Measurements from ENCODE around the gene OR52A5. TPM values are rescaled to one million over a fixed set of nuclear protein-coding genes. Genes with fewer than 3 reads are reported as not detected.

Gene OR52A5
- total and polyA plus RNA-seq, 2 donors: not detected

DNA sequence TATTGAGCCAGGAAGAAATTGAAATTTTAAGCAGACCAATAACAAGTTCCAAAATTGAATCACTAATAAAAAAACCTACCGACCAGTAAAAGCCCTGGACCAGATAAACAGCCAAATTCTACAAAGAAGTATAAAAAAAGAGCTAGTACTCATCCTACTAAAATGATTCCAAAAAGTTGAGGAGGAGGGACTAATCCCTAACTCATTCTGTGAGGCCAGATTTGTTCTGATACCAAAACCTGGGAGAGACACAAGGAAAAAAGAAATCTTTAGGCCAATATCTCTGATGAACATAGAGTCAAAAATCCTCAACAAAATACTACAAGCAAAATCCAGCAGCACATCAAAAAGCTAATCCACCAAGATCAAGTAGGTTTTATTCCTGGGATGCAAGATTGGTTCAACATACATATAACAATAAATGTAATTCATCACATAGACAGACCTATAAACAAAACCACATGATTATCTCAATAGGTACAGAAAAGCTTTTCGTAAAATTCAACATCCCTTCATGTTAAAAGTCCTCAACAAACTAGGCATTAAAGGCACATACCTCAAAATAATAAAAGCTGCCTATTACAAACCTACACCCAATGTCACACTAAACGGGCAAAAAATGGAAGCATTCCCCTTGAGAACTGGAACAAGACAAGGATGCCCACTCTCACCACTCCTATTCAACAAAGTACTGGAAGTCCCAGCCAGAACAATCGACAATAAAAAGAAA, 13.1 kb downstream of the OR52A5 start:
- Histone ChIP-seq H3K9me3 (ENCODE audit: control insufficient read depth in 2 of 2, insufficient read depth in 1 of 2, low read length in 1 of 2) (no peaks in the 10 kb centered on the region), H3K36me3 (ENCODE audit: control insufficient read depth in 2 of 2, insufficient read depth in 2 of 2, low read length in 1 of 2) (no peaks in the 10 kb centered on the region), H3K27me3 (ENCODE audit: control insufficient read depth in 2 of 2, insufficient read depth in 1 of 2, low read length in 1 of 2) (no peaks in the 10 kb centered on the region), H3K4me3 (ENCODE audit: low read length in 2 of 2) (no peak overlapping the region), H3K4me1 (ENCODE audit: control insufficient read depth in 2 of 2, insufficient read depth in 2 of 2, low read length in 2 of 2) (no peaks in the 10 kb centered on the region), H3K27ac (ENCODE audit: low read depth in 1 of 2, low read length in 1 of 2) (no peak overlapping the region)
- no peak for DNase-seq (ENCODE audit: low read depth in 6 of 9, low spot score in 9 of 9)
- WGBS: 85% methylated on average over 4 of the region's 4 CpGs

DNA sequence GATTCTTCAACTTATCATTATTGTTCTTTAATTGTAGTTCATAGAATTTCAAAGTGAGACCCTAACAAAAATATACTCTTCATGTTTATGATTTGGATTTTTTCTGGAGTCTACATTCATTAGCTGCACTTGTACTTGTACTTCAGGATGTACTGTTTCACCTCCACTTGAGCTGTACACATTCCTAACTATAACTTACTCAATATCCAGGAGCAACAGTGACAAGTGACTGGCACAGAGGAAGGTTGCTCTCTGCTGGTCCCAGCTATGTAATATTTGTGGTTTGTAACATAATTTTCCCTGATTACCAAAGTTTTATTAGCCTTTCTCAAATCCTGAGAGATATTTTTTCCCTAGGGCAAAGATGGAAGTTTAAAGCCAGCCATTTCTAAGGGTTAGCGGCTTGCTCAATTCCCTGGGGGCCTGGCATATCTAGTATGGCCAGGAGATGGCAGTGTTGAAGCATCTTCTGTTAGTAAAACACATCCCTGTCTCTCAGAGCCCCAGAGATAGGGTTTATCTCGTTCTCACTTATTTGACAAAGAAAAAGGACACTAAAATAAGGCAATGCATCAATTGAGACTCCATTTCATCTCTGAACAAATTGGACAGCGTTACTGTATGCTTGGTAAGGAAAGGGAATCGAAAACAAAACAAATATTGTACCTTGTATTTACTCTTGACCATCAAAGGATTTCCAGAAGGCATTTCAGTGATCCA, 14.2 kb downstream of the OR52A5 start:
- DNase-seq (ENCODE audit: low read depth in 6 of 9, low spot score in 9 of 9): peak; percentile 1 to 56 (median 13)
- Histone ChIP-seq H3K27me3 (ENCODE audit: control insufficient read depth in 2 of 2, insufficient read depth in 1 of 2, low read length in 1 of 2) (no peaks in the 10 kb centered on the region), H3K9me3 (ENCODE audit: control insufficient read depth in 2 of 2, insufficient read depth in 1 of 2, low read length in 1 of 2) (no peaks in the 10 kb centered on the region), H3K4me3 (ENCODE audit: low read length in 2 of 2) (no peak overlapping the region), H3K27ac (ENCODE audit: low read depth in 1 of 2, low read length in 1 of 2) (no peak overlapping the region), H3K4me1 (ENCODE audit: control insufficient read depth in 2 of 2, insufficient read depth in 2 of 2, low read length in 2 of 2) (no peaks in the 10 kb centered on the region), H3K36me3 (ENCODE audit: control insufficient read depth in 2 of 2, insufficient read depth in 2 of 2, low read length in 1 of 2) (no peaks in the 10 kb centered on the region)
- WGBS: 16% methylated on average over 4 of the region's 4 CpGs

DNA sequence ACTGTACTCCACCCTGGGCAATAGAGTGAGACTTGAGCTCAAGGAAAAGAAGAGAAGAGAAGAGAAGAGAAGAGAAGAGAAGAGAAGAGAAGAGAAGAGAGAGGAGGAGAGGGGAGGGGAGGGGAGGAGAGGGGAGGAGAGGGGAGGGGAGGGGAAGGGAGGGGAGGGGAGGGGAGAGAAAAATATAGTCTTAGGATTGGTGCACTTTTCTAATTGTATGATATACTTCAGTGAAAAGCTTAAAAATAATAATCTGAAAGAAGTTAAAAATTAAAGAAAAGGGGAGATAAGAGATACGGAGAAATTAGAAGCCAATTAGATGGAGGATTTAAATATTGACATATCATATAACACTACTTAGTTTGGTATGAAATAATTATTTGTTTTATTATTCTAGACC, 19.3 kb downstream of the OR52A5 start:
- H3K36me3 ChIP-seq (ENCODE audit: control insufficient read depth in 2 of 2, insufficient read depth in 2 of 2, low read length in 1 of 2): no peaks in the 10 kb centered on the region
- whole genome bisulfite sequencing: 97% methylated on average over 1 of the region's 1 CpG
- H3K27me3 ChIP-seq (ENCODE audit: control insufficient read depth in 2 of 2, insufficient read depth in 1 of 2, low read length in 1 of 2): no peaks in the 10 kb centered on the region
- no peaks in the 10 kb centered on the region for H3K9me3 ChIP-seq (ENCODE audit: control insufficient read depth in 2 of 2, insufficient read depth in 1 of 2, low read length in 1 of 2)
- no peaks in the 10 kb centered on the region for H3K4me1 ChIP-seq (ENCODE audit: control insufficient read depth in 2 of 2, insufficient read depth in 2 of 2, low read length in 2 of 2)
- H3K4me3 ChIP-seq (ENCODE audit: low read length in 2 of 2): no peak overlapping the region
- H3K27ac ChIP-seq (ENCODE audit: low read depth in 1 of 2, low read length in 1 of 2): no peak overlapping the region
- no peak for DNase-seq (ENCODE audit: low read depth in 6 of 9, low spot score in 9 of 9)

DNA sequence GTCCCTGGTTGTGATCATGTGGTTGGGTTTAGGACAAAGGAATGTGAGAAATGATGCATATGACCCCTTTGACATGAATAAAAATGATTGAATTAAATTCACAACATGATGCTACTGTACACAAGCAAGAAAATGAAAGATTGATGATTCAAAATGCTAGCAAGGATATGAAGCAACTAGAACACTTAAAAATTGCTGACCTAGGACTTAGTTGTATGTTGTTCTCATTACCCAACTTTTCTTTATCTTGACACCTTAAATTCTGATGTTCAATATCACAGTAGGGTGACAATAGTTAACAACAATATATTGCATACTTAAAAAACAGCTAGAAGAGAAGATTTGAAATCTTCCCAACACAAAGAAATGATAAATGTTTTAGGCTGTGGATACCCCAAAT, 20.6 kb downstream of the OR52A5 start:
- Histone ChIP-seq H3K9me3 (ENCODE audit: control insufficient read depth in 2 of 2, insufficient read depth in 1 of 2, low read length in 1 of 2) (no peaks in the 10 kb centered on the region), H3K4me3 (ENCODE audit: low read length in 2 of 2) (no peak overlapping the region), H3K27me3 (ENCODE audit: control insufficient read depth in 2 of 2, insufficient read depth in 1 of 2, low read length in 1 of 2) (no peaks in the 10 kb centered on the region), H3K27ac (ENCODE audit: low read depth in 1 of 2, low read length in 1 of 2) (no peak overlapping the region), H3K36me3 (ENCODE audit: control insufficient read depth in 2 of 2, insufficient read depth in 2 of 2, low read length in 1 of 2) (no peaks in the 10 kb centered on the region), H3K4me1 (ENCODE audit: control insufficient read depth in 2 of 2, insufficient read depth in 2 of 2, low read length in 2 of 2) (no peaks in the 10 kb centered on the region)
- no peak for DNase-seq (ENCODE audit: low read depth in 6 of 9, low spot score in 9 of 9)

GRCh38 chr11:5115339-5115738, 22.8 kb downstream of the OR52A5 start:
- 89% methylated on average over 3 of the region's 3 CpGs for WGBS
- no peak overlapping the region for H3K4me3 ChIP-seq (ENCODE audit: low read length in 2 of 2)
- H3K36me3 ChIP-seq (ENCODE audit: control insufficient read depth in 2 of 2, insufficient read depth in 2 of 2, low read length in 1 of 2): no peaks in the 10 kb centered on the region
- no peaks in the 10 kb centered on the region for H3K9me3 ChIP-seq (ENCODE audit: control insufficient read depth in 2 of 2, insufficient read depth in 1 of 2, low read length in 1 of 2)
- H3K27me3 ChIP-seq (ENCODE audit: control insufficient read depth in 2 of 2, insufficient read depth in 1 of 2, low read length in 1 of 2): no peaks in the 10 kb centered on the region
- no peaks in the 10 kb centered on the region for H3K4me1 ChIP-seq (ENCODE audit: control insufficient read depth in 2 of 2, insufficient read depth in 2 of 2, low read length in 2 of 2)
- no peak for DNase-seq (ENCODE audit: low read depth in 6 of 9, low spot score in 9 of 9)
- no peak overlapping the region for H3K27ac ChIP-seq (ENCODE audit: low read depth in 1 of 2, low read length in 1 of 2)

DNA sequence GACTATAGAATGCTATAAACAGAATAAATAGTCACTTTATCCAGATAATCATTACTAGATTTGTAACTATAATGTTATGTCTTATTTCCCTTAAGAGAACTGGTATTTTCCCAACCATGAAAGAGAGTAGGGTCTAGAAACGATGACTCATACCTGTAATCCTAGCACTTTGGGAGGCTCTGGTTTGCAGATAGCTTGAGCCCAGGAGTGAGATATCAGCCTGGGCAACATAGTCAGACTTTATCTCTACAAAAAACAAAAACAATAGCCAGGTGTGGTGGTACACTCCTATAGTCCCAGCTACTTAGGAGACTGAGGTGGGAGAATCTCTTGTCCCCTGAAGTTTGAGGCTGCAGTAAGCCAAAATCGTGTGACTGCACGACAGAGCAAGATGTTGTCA, 30.9 kb downstream of the OR52A5 start:
- Histone ChIP-seq H3K9me3 (ENCODE audit: control insufficient read depth in 2 of 2, insufficient read depth in 1 of 2, low read length in 1 of 2) (no peaks in the 10 kb centered on the region), H3K36me3 (ENCODE audit: control insufficient read depth in 2 of 2, insufficient read depth in 2 of 2, low read length in 1 of 2) (no peaks in the 10 kb centered on the region), H3K4me3 (ENCODE audit: low read length in 2 of 2) (no peak overlapping the region), H3K27me3 (ENCODE audit: control insufficient read depth in 2 of 2, insufficient read depth in 1 of 2, low read length in 1 of 2) (no peaks in the 10 kb centered on the region), H3K4me1 (ENCODE audit: control insufficient read depth in 2 of 2, insufficient read depth in 2 of 2, low read length in 2 of 2) (no peaks in the 10 kb centered on the region), H3K27ac (ENCODE audit: low read depth in 1 of 2, low read length in 1 of 2) (no peak overlapping the region)
- WGBS: 75% methylated on average over 3 of the region's 3 CpGs
- DNase-seq (ENCODE audit: low read depth in 6 of 9, low spot score in 9 of 9): no peak

DNA sequence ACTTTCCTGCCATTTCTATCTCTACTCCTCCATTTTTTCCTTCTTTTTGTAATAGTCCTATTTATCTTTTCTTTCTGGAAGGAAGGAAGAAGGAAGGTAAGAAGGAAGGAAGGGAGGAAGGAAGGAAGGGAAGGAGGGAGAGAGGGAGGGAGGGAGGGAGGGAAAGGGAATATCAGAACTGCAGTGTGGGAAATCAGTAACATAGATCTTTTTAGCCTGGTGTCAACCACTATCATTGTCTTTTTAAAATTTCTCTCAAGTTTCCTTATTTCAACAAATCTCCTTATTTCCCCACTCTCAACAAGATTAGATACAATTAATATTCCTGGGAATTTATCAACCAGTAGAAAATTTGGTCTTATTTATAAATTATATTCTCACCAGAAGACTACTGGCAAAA, 35.1 kb downstream of the OR52A5 start:
- Histone ChIP-seq H3K4me1 (ENCODE audit: control insufficient read depth in 2 of 2, insufficient read depth in 2 of 2, low read length in 2 of 2) (no peaks in the 10 kb centered on the region), H3K4me3 (ENCODE audit: low read length in 2 of 2) (no peak overlapping the region), H3K27me3 (ENCODE audit: control insufficient read depth in 2 of 2, insufficient read depth in 1 of 2, low read length in 1 of 2) (no peaks in the 10 kb centered on the region), H3K36me3 (ENCODE audit: control insufficient read depth in 2 of 2, insufficient read depth in 2 of 2, low read length in 1 of 2) (no peaks in the 10 kb centered on the region), H3K9me3 (ENCODE audit: control insufficient read depth in 2 of 2, insufficient read depth in 1 of 2, low read length in 1 of 2) (no peaks in the 10 kb centered on the region), H3K27ac (ENCODE audit: low read depth in 1 of 2, low read length in 1 of 2) (no peak overlapping the region)
- DNase-seq (ENCODE audit: low read depth in 6 of 9, low spot score in 9 of 9): no peak

GRCh38 chr11:5102246-5102645, 35.9 kb downstream of the OR52A5 start:
- no peaks in the 10 kb centered on the region for H3K27me3 ChIP-seq (ENCODE audit: control insufficient read depth in 2 of 2, insufficient read depth in 1 of 2, low read length in 1 of 2)

GRCh38 chr11:5096011-5096410, 42.1 kb downstream of the OR52A5 start:
- DNase-seq (ENCODE audit: low read depth in 6 of 9, low spot score in 9 of 9): no peak
- Histone ChIP-seq H3K36me3 (ENCODE audit: control insufficient read depth in 2 of 2, insufficient read depth in 2 of 2, low read length in 1 of 2) (no peaks in the 10 kb centered on the region), H3K9me3 (ENCODE audit: control insufficient read depth in 2 of 2, insufficient read depth in 1 of 2, low read length in 1 of 2) (no peaks in the 10 kb centered on the region), H3K4me1 (ENCODE audit: control insufficient read depth in 2 of 2, insufficient read depth in 2 of 2, low read length in 2 of 2) (no peaks in the 10 kb centered on the region), H3K4me3 (ENCODE audit: low read length in 2 of 2) (no peak overlapping the region), H3K27ac (ENCODE audit: low read depth in 1 of 2, low read length in 1 of 2) (no peak overlapping the region), H3K27me3 (ENCODE audit: control insufficient read depth in 2 of 2, insufficient read depth in 1 of 2, low read length in 1 of 2) (no peaks in the 10 kb centered on the region)
- 93% methylated on average over 2 of the region's 2 CpGs for WGBS

More at GRCh38 chr11:5102246-5102645, 35.9 kb downstream of the OR52A5 start:
- no peaks in the 10 kb centered on the region for H3K36me3 ChIP-seq (ENCODE audit: control insufficient read depth in 2 of 2, insufficient read depth in 2 of 2, low read length in 1 of 2)
- no peaks in the 10 kb centered on the region for H3K9me3 ChIP-seq (ENCODE audit: control insufficient read depth in 2 of 2, insufficient read depth in 1 of 2, low read length in 1 of 2)
- no peak overlapping the region for H3K4me3 ChIP-seq (ENCODE audit: low read length in 2 of 2)
- DNase-seq (ENCODE audit: low read depth in 6 of 9, low spot score in 9 of 9): no peak
- no peak overlapping the region for H3K27ac ChIP-seq (ENCODE audit: low read depth in 1 of 2, low read length in 1 of 2)
- WGBS: 88% methylated on average over 2 of the region's 2 CpGs
- no peaks in the 10 kb centered on the region for H3K4me1 ChIP-seq (ENCODE audit: control insufficient read depth in 2 of 2, insufficient read depth in 2 of 2, low read length in 2 of 2)

Data from thymus (tissue), 11 donors.